GM19452 (cell line): ENCODE data around the gene BASP1.
"Not testable (repeated sequence)": the region's sequence is repeated elsewhere in the genome, so short reads cannot be mapped to it uniquely, and the experiment has no call there.

Experiments used
- ATAC-seq: cut with Tn5 transposase; IDR thresholded peaks from one replicate; pipeline ENCODE4 v1.9.1; 2021; ENCODE audit not compliant: unreplicated experiment

BASP1 gene

GRCh38 chr5:17315710-17316221, 98.3 kb downstream of the BASP1 start:
- no peak for ATAC-seq

GRCh38 chr5:17316970-17317459, 99.6 kb downstream of the BASP1 start:
- ATAC-seq, result peak; percentile 80

GRCh38 chr5:17317473-17317872, 100.0 kb downstream of the BASP1 start:
- peak; percentile 45 for ATAC-seq

GRCh38 chr5:17319095-17319494, 101.7 kb downstream of the BASP1 start:
- not testable (repeated sequence) for ATAC-seq

GRCh38 chr5:17325770-17326599, 108.6 kb downstream of the BASP1 start:
- ATAC-seq, result no peak
